ENCODE data around the gene C2orf81.
"Not testable (repeated sequence)": the region's sequence is repeated elsewhere in the genome, so short reads cannot be mapped to it uniquely, and the experiment has no call there.

Gene C2orf81

GRCh38 chr2:74423231-74424095 is 2.0 kb upstream of the C2orf81 start:
- DNase-seq (ENCODE audit: low spot score) = no peak

GRCh38 chr2:74420443-74421103 is 846 bp downstream of the C2orf81 start:
- DNase-seq (ENCODE audit: low spot score) = not testable (repeated sequence)

GRCh38 chr2:74420006-74420405 is 1.4 kb downstream of the C2orf81 start:
- DNase-seq (ENCODE audit: low spot score) = no peak

- DNase-seq (ENCODE audit: low spot score) = no peak
Measured at GRCh38 chr2:74419345-74419744, 2.1 kb downstream of the C2orf81 start.

- DNase-seq (ENCODE audit: low spot score) = no peak
Measured at GRCh38 chr2:74418312-74418711, 3.1 kb downstream of the C2orf81 start.

- no peak for DNase-seq (ENCODE audit: low spot score)
Measured at GRCh38 chr2:74417763-74418162, 3.7 kb downstream of the C2orf81 start.

- no peak for DNase-seq (ENCODE audit: low spot score)
Measured at GRCh38 chr2:74417197-74417596, 4.2 kb downstream of the C2orf81 start.

GRCh38 chr2:74416778-74417177 is 4.6 kb downstream of the C2orf81 start:
- DNase-seq (ENCODE audit: low spot score) = no peak

GRCh38 chr2:74415762-74416395 is 5.5 kb downstream of the C2orf81 start:
- no peak for DNase-seq (ENCODE audit: low spot score)

- DNase-seq (ENCODE audit: low spot score) = peak; percentile 73
Measured at GRCh38 chr2:74414881-74415761, 6.3 kb downstream of the C2orf81 start.

GRCh38 chr2:74414441-74414840 is 7.0 kb downstream of the C2orf81 start:
- DNase-seq (ENCODE audit: low spot score) = no peak

GRCh38 chr2:74413001-74413698 is 8.3 kb downstream of the C2orf81 start:
- DNase-seq (ENCODE audit: low spot score) = no peak

GRCh38 chr2:74407682-74408081 is 13.7 kb downstream of the C2orf81 start:
- DNase-seq (ENCODE audit: low spot score) = no peak

GRCh38 chr2:74406035-74406434 is 15.4 kb downstream of the C2orf81 start:
- no peak for DNase-seq (ENCODE audit: low spot score)

GRCh38 chr2:74401891-74402290 is 19.5 kb downstream of the C2orf81 start:
- no peak for DNase-seq (ENCODE audit: low spot score)

GRCh38 chr2:74399785-74400184 is 21.6 kb downstream of the C2orf81 start:
- peak; percentile 55 for DNase-seq (ENCODE audit: low spot score)

GRCh38 chr2:74396149-74396548 is 25.3 kb downstream of the C2orf81 start:
- no peak for DNase-seq (ENCODE audit: low spot score)

GRCh38 chr2:74393525-74393924 is 27.9 kb downstream of the C2orf81 start:
- no peak for DNase-seq (ENCODE audit: low spot score)

- DNase-seq (ENCODE audit: low spot score) = no peak
Measured at GRCh38 chr2:74392449-74392743, 29.0 kb downstream of the C2orf81 start.

- peak; percentile 95 for DNase-seq (ENCODE audit: low spot score)
Measured at GRCh38 chr2:74391580-74392448, 29.6 kb downstream of the C2orf81 start.

GRCh38 chr2:74391209-74391579 is 30.2 kb downstream of the C2orf81 start:
- peak; percentile 56 for DNase-seq (ENCODE audit: low spot score)
